Neural progenitor cell (in vitro differentiated cells): Measurements from ENCODE around the gene NPC1L1. TPM values are rescaled to one million over a fixed set of nuclear protein-coding genes. Genes with fewer than 3 reads are reported as not detected.

Experiments used
- DNase-seq: peaks from one replicate; pipeline ENCODE4 v3.0.0-alpha.2; 2016; ENCODE audit warnings: low spot score
- H2AFZ ChIP-seq: fragments of 200-600 bp; sonication (generic); replicated peaks from 2 replicates; pipeline ENCODE4 v1.6.1; 2016; ENCODE audit warnings: antibody characterized with exemption
- H3F3A ChIP-seq: fragments of 200-600 bp; sonication (generic); 2 replicates; pipeline ENCODE4 v1.6.1; 2016; ENCODE audit warnings: antibody characterized with exemption, low read depth
- H3K27ac ChIP-seq: fragments of 200-600 bp; sonication (generic); 2 replicates; pipeline ENCODE4 v1.5.1; 2016; ENCODE audit warnings: mild to moderate bottlenecking
- H3K27me3 ChIP-seq: fragments of 200-600 bp; sonication (generic); 2 replicates; pipeline ENCODE4 v1.6.1; 2016; ENCODE audit warnings: mild to moderate bottlenecking, moderate library complexity
- H3K36me3 ChIP-seq: fragments of 200-600 bp; sonication (generic); 2 replicates; pipeline ENCODE4 v1.5.1; 2016
- H3K4me1 ChIP-seq: fragments of 200-600 bp; sonication (generic); 2 replicates; pipeline ENCODE4 v1.6.1; 2016; ENCODE audit warnings: mixed run types
- H3K4me2 ChIP-seq: fragments of 200-600 bp; sonication (generic); 2 replicates; pipeline ENCODE4 v1.6.1; 2016
- H3K4me3 ChIP-seq: fragments of 200-600 bp; sonication (generic); 2 replicates; pipeline ENCODE4 v1.5.1; 2016
- H3K79me2 ChIP-seq: fragments of 200-600 bp; sonication (generic); 2 replicates; pipeline ENCODE4 v1.6.1; 2016; ENCODE audit warnings: low read depth
- H3K9ac ChIP-seq: fragments of 200-600 bp; sonication (generic); 2 replicates; pipeline ENCODE4 v1.6.1; 2016
- H3K9me3 ChIP-seq: fragments of 200-600 bp; sonication (generic); 2 replicates; pipeline ENCODE4 v1.5.1; 2016; ENCODE audit warnings: low read depth
- H4K20me1 ChIP-seq: fragments of 200-600 bp; sonication (generic); 2 replicates; pipeline ENCODE4 v1.6.1; 2016; ENCODE audit warnings: low read depth
- H3K27ac Mint-ChIP-seq: 3 replicates; pipeline ENCODE4 v1.8.0; 2021; ENCODE audit warnings: mixed read lengths
- H3K27me3 Mint-ChIP-seq: 2 replicates; pipeline ENCODE4 v1.8.0; 2022; ENCODE audit warnings: low read depth, mild to moderate bottlenecking, inconsistent platforms, moderate library complexity, mixed read lengths; ENCODE audit not compliant: insufficient read depth
- H3K36me3 Mint-ChIP-seq: 3 replicates; pipeline ENCODE4 v1.8.0; 2021; ENCODE audit warnings: mixed read lengths
- H3K4me1 Mint-ChIP-seq: 3 replicates; pipeline ENCODE4 v1.8.0; 2021; ENCODE audit warnings: mixed read lengths
- H3K4me3 Mint-ChIP-seq: 3 replicates; pipeline ENCODE4 v1.8.0; 2021; ENCODE audit warnings: mild to moderate bottlenecking, moderate library complexity, mixed read lengths
- H3K9me3 Mint-ChIP-seq: 3 replicates; pipeline ENCODE4 v1.8.0; 2020; ENCODE audit warnings: mixed read lengths
- EZH2 ChIP-seq: fragments of 200-600 bp; sonication (generic); IDR thresholded peaks from 2 replicates; pipeline ENCODE4 v1.6.1; 2017; ENCODE audit warnings: antibody characterized with exemption, mild to moderate bottlenecking, moderate library complexity
- EZH2phosphoT487 ChIP-seq: fragments of 200-600 bp; sonication (generic); IDR thresholded peaks from 2 replicates; pipeline ENCODE4 v1.6.1; 2017; ENCODE audit warnings: antibody characterized with exemption
- total RNA-seq: library from RNA; depleted of rRNA; stranded (reverse); fragments of >200 nt; gene quantifications from 2 replicates; pipeline ENCODE4 v1.2.3, GENCODE V29; 2015; ENCODE audit warnings: low replicate concordance
- TF ChIP-seq, protein P1 (sequence below): fragments of 200-600 bp; sonication (generic); IDR thresholded peaks from 2 replicates; pipeline ENCODE4 v1.5.1; 2017; ENCODE audit warnings: antibody characterized with exemption, mild to moderate bottlenecking

NPC1L1 gene
- total RNA-seq, 1 donor from 2014 or later: not detected

DNA sequence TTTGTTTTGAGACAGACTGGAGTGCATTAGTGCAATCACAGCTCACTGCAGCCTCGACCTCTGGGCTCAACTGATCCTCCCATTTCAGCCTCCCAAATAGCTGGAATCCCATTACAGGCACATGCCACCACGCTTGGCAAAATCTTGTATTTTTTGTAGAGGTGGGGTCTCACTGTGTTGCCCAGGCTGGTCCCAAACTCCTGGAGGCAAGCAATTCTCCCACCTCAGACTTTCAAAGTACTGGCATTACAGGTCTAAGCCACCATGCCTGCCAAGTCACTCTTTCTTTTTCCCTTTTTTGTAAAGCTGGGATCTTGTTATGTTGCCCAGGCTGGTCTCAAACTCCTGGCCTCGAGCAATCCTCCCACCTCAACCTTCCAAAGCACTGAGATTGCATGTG is 8.3 kb upstream of the NPC1L1 start:
- no peak for DNase-seq
- no peak overlapping the region for H3K4me3 Mint-ChIP-seq
- H3K27me3 ChIP-seq: no peaks in the 10 kb centered on the region
- H3F3A ChIP-seq: no peaks in the 10 kb centered on the region
- H3K36me3 ChIP-seq: no peaks in the 10 kb centered on the region
- H3K4me2 ChIP-seq: no peak overlapping the region
- H3K36me3 Mint-ChIP-seq: no peaks in the 10 kb centered on the region
- H3K4me1 Mint-ChIP-seq: no peaks in the 10 kb centered on the region
- no peaks in the 10 kb centered on the region for H3K9me3 Mint-ChIP-seq
- H3K4me1 ChIP-seq: no peaks in the 10 kb centered on the region
- no peak overlapping the region for H3K27ac ChIP-seq
- H2AFZ ChIP-seq: no peak overlapping the region
- TF ChIP-seq EZH2phosphoT487 (no peak), EZH2 (no peak)
- TF ChIP-seq, protein P1, sequence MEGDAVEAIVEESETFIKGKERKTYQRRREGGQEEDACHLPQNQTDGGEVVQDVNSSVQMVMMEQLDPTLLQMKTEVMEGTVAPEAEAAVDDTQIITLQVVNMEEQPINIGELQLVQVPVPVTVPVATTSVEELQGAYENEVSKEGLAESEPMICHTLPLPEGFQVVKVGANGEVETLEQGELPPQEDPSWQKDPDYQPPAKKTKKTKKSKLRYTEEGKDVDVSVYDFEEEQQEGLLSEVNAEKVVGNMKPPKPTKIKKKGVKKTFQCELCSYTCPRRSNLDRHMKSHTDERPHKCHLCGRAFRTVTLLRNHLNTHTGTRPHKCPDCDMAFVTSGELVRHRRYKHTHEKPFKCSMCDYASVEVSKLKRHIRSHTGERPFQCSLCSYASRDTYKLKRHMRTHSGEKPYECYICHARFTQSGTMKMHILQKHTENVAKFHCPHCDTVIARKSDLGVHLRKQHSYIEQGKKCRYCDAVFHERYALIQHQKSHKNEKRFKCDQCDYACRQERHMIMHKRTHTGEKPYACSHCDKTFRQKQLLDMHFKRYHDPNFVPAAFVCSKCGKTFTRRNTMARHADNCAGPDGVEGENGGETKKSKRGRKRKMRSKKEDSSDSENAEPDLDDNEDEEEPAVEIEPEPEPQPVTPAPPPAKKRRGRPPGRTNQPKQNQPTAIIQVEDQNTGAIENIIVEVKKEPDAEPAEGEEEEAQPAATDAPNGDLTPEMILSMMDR: no peak
- H3K27ac Mint-ChIP-seq: no peak overlapping the region
- H3K79me2 ChIP-seq: no peaks in the 10 kb centered on the region
- H4K20me1 ChIP-seq: no peaks in the 10 kb centered on the region
- H3K27me3 Mint-ChIP-seq: no peaks in the 10 kb centered on the region
- no peaks in the 10 kb centered on the region for H3K9me3 ChIP-seq
- no peak overlapping the region for H3K4me3 ChIP-seq
- H3K9ac ChIP-seq: no peak overlapping the region

DNA sequence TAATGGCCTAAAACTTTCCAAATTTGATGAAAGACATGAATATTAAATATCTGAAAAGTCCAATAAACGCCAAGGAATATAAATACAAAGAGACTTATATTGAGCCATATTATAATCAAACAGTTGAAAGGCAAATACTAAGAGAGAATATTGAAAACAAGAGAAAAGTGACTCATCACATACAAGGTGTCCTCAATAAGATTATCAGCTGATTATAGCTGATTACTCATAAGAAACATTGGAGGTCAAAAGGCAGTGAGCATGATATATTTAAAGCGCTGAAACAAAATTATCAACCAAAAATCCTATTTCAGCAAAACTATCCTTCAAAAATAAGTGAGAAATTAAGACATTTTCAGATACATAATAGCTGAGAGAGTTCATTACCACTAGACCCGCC is 7.8 kb upstream of the NPC1L1 start:
- Mint-ChIP-seq H3K4me1 (no peaks in the 10 kb centered on the region), H3K27ac (no peak overlapping the region), H3K36me3 (no peaks in the 10 kb centered on the region), H3K27me3 (no peaks in the 10 kb centered on the region), H3K9me3 (no peaks in the 10 kb centered on the region), H3K4me3 (no peak overlapping the region)
- Histone ChIP-seq H2AFZ (no peak overlapping the region), H3K4me2 (no peak overlapping the region), H3K9ac (no peak overlapping the region), H3K4me1 (no peaks in the 10 kb centered on the region), H3K27me3 (no peaks in the 10 kb centered on the region), H3K27ac (no peak overlapping the region), H3K9me3 (no peaks in the 10 kb centered on the region), H3K4me3 (no peak overlapping the region), H3K36me3 (no peaks in the 10 kb centered on the region), H4K20me1 (no peaks in the 10 kb centered on the region), H3K79me2 (no peaks in the 10 kb centered on the region), H3F3A (no peaks in the 10 kb centered on the region)
- TF ChIP-seq, protein P1: no peak
- TF ChIP-seq EZH2phosphoT487: no peak
- TF ChIP-seq EZH2: no peak
- no peak for DNase-seq

GRCh38 chr7:44547536-44548231 is 6.6 kb upstream of the NPC1L1 start:
- H3K36me3 Mint-ChIP-seq: no peaks in the 10 kb centered on the region

GRCh38 chr7:44541876-44542610 is 913 bp upstream of the NPC1L1 start:
- no peak for DNase-seq
- Histone ChIP-seq H3K79me2 (no peaks in the 10 kb centered on the region), H3K9me3 (no peaks in the 10 kb centered on the region), H3K4me1 (no peaks in the 10 kb centered on the region), H3K36me3 (no peaks in the 10 kb centered on the region), H4K20me1 (no peaks in the 10 kb centered on the region), H3K4me3 (no peak overlapping the region), H3K27me3 (no peaks in the 10 kb centered on the region), H3K4me2 (no peak overlapping the region), H2AFZ (no peak overlapping the region), H3F3A (no peaks in the 10 kb centered on the region), H3K9ac (no peak overlapping the region), H3K27ac (no peak overlapping the region)
- H3K27ac Mint-ChIP-seq: no peak overlapping the region
- H3K36me3 Mint-ChIP-seq: no peaks in the 10 kb centered on the region
- TF ChIP-seq EZH2phosphoT487: no peak
- no peak for TF ChIP-seq EZH2
- TF ChIP-seq, protein P1: no peak
- H3K4me1 Mint-ChIP-seq: no peaks in the 10 kb centered on the region
- peaks cover 2% of the 10 kb centered on the region for H3K27me3 Mint-ChIP-seq
- H3K4me3 Mint-ChIP-seq: no peak overlapping the region
- H3K9me3 Mint-ChIP-seq: no peaks in the 10 kb centered on the region

More at GRCh38 chr7:44547536-44548231, 6.6 kb upstream of the NPC1L1 start:
- Histone ChIP-seq H3K9ac (no peak overlapping the region), H3K27me3 (no peaks in the 10 kb centered on the region), H3K4me1 (no peaks in the 10 kb centered on the region), H3K27ac (no peak overlapping the region), H3K4me3 (no peak overlapping the region), H2AFZ (no peak overlapping the region), H3F3A (no peaks in the 10 kb centered on the region), H4K20me1 (no peaks in the 10 kb centered on the region), H3K79me2 (no peaks in the 10 kb centered on the region), H3K9me3 (no peaks in the 10 kb centered on the region), H3K36me3 (no peaks in the 10 kb centered on the region), H3K4me2 (no peak overlapping the region)
- H3K27me3 Mint-ChIP-seq: no peaks in the 10 kb centered on the region
- H3K9me3 Mint-ChIP-seq: no peaks in the 10 kb centered on the region
- DNase-seq: no peak
- no peak overlapping the region for H3K4me3 Mint-ChIP-seq
- no peaks in the 10 kb centered on the region for H3K4me1 Mint-ChIP-seq
- TF ChIP-seq EZH2: no peak
- H3K27ac Mint-ChIP-seq: no peak overlapping the region
